RPMI7951 (cell line): Measurements from ENCODE around the gene TMPRSS13. TPM values are rescaled to one million over a fixed set of nuclear protein-coding genes. Genes with fewer than 3 reads are reported as not detected.
A peak's percentile ranks its signal among the peaks of the same experiment; 100 is the strongest.
"Not testable (repeated sequence)": the region's sequence is repeated elsewhere in the genome, so short reads cannot be mapped to it uniquely, and the experiment has no call there.

ENCODE experiments used
- DNase-seq: peaks from one replicate; pipeline ENCODE4 v3.0.0-alpha.2; 2012; ENCODE audit warnings: low read depth
- total RNA-seq: library from RNA; depleted of rRNA; stranded (reverse); fragments of >200 nt; shearing (Covaris generic); gene quantifications from 2 replicates; pipeline ENCODE4 v1.2.3, GENCODE V29; 2014

Gene TMPRSS13
- total RNA-seq, 1 experiment from 2014 or later: not detected

- DNase-seq: no peak
Measured at GRCh38 chr11:117950993-117951961, 22.1 kb upstream of the TMPRSS13 start.

GRCh38 chr11:117950301-117950700, 21.1 kb upstream of the TMPRSS13 start:
- no peak for DNase-seq

DNA sequence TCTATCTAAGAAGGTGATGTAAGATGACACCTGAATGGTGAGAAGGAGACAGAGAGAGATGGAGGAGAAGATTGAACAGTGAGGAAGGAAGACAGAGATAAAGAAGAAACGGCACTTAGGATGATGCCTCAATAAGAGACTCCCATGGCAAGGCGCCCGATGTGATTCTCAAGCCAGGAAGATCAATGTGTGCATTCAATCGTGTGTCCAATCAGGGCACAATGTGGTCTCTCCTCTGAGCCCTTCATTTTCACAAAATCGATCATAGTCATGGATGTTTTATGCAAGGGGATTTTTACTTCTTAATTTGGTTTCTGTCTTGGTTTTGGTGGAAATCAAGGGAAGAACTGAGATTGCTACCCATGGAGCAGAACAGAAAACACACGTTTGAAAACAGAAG, 19.9 kb upstream of the TMPRSS13 start:
- no peak for DNase-seq

DNA sequence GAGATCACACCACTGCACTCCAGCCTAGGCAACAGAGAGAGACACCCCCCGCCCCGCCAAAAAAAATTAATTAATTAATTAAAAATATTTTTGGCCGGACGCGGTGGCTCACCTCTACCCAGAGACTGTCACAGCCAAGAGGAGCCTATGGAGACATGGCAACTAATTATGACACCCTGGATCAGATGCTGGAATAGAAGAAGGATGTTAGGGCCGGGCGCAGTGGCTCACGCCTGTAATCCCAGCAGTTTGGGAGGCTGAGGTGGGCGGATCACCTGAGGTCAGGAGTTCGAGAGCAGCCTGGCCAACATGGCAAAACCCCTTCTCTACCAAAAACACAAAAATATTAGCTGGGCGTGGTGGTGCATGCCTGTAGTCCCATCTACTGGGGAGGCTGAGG, 19.3 kb upstream of the TMPRSS13 start:
- not testable (repeated sequence) for DNase-seq

GRCh38 chr11:117947751-117948150, 18.5 kb upstream of the TMPRSS13 start:
- not testable (repeated sequence) for DNase-seq

DNA sequence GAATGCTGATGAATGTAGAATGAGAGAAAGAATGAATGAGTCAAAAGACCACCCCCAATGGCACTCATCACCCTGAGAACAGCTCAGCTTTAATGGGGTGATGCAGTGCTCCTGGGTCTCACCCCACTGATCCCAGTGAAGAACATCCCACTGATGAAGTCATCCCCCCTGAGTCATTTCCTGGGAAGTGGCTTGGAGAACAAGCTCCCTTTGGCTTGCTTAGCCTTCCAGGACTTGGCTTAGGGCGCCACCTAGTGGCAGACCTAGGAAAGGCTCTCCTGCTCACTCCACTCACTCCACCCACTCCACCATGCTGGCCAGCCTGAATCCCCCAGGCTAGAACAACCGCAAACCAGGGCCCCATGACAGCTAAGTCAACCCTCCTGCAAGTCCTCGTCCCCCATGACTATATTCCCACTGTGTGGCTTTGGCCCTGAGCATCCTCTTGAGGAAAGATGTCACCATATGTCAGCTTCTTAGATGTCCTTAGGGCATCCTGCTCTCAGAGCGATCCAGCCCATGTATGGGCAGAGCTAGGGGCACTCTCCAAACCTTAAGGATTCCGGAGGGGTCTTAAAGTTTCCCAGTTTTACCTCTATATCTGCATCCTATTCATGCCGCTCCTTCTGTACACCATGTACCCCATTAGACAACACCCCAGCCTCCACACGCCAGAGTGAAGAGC, 17.8 kb upstream of the TMPRSS13 start:
- peak; percentile 86 for DNase-seq

DNA sequence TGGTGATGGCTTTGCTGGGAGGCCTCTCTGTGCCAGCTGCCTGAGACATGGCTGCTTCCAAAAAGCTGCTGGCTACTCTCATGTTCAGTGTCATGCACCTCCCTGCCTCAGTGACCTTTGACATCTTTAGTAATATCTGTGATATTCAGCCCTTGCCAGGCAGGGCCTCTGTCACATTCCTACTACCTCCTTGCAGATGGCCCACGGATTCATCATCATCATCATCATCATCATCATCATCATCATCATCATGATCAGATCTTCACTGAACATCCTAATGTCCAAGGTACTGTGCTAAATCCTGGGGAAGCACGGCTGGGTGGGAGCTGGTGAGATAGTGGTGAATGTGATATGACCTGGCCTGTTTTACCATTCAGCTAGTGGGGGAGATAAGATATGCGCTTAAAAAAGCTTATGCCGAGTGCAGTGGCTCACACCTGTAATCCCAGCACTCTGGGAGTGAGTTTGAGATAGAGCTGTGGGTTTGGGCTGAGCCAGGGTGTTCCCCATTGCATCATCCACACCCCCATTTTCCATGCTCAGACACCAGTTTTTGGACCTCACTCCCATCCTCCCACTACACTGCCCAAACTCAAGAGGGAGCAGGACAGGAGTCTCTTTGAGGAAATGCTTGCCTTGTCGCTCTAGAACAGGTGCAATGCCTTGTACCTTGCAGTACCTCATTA, 17.1 kb upstream of the TMPRSS13 start:
- DNase-seq: no peak

DNA sequence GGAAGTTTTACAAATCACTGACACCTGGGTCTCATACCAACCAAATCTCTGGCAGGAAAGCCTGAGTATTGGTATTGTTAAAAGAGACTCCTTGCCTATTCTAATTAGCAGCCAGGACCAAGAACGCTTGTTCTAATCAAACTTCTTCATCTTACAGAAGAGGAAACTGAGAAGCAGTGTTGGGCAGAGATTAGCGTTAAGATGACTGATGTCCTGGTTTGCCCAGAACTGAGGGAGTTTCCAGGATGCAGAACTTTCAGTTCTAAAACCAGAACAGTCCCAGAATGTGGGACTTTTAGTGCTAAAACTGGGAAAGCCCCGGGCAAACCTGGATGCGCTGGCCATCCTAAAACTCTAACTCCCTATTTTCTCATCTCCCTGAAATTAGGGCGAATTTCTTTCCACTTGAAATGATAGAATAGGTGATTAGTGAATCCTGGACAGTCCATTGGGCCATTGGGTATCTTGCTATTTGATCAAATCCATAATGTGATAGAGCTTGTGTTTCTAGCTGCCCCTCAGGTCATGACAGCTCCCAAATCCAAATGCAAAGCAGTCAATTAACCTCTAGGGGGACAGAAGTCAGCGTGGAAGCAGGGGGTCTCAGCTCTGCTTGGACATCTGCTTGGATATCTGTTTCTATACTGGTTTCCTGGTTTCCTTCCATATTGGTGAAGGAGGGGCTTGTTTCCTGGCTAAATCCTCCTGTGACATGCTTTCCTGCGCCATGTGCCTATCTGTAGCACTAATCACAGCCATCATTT, 16.0 kb upstream of the TMPRSS13 start:
- DNase-seq: no peak

GRCh38 chr11:117944554-117944953, 15.4 kb upstream of the TMPRSS13 start:
- DNase-seq: no peak

- DNase-seq: peak; percentile 47
Measured at GRCh38 chr11:117941976-117942654, 12.9 kb upstream of the TMPRSS13 start.

DNA sequence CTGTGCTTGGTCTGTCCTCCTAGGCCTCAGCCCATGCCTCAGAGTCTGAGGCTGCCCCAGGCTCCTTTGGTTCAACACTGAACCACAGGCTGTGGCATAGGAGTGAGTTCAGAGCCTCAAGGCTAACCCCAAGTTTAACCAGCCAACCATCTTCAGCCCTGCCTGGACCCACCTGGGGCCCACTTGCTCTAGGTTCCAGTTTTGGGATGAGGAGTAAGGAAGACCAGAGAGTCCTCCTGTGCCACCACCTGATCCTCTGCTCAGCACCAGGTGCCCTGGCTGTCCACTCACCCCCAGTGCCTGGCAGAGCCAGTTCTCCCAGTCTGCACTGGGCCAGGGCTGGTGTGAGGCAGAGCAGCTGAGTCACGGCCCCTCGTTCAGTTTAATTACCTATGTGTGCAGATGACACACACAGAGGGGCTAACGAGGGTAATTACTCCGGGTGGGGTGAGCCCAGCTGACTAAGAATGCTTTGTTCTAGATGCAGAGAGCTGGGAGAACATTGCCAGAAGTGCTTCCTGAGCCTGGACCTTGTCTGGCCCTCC, 12.0 kb upstream of the TMPRSS13 start:
- peak; percentile 34 for DNase-seq

- no peak for DNase-seq
Measured at GRCh38 chr11:117940736-117941135, 11.5 kb upstream of the TMPRSS13 start.

DNA sequence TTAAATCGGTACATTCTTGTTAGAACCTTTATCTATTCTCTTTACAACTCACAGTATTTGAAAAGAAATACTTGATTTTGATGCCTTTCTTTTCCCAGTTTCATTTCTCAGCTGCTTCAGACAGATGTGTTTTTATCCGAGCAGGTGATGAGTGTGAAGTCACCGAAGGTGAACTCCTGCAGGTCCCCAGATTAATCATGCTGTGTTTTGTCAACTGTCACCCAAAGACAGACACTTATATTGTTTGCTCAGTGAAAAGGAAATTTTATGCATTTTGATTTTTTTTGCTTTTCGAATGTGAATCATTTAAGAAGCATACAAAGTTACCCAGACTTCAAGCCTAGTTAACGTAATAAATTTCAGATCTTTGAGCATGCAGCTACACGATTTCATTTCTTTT, 7.8 kb upstream of the TMPRSS13 start:
- no peak for DNase-seq

- DNase-seq: no peak
Measured at GRCh38 chr11:117934526-117935307, 5.5 kb upstream of the TMPRSS13 start.

DNA sequence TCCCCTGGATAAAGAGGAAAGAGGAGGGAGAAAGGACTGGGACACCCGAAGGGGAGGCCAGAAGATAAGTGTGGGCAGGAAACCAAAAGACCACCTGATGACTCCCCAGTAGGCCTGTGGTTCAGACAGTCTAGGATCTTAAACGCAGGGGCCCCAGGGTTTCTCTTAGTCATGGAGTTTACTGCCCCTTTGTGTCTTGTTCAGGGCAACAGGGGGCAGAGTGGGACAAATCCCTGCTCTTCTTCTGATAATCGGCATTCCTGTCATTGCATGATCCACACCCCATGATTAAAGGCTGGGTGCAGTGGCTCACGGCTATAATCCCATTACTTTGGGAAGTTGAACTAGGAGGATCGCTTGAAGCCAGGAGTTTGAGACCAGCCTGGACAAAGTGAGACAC, 4.7 kb upstream of the TMPRSS13 start:
- no peak for DNase-seq

GRCh38 chr11:117933475-117933874, 4.3 kb upstream of the TMPRSS13 start:
- no peak for DNase-seq

GRCh38 chr11:117932947-117933346, 3.7 kb upstream of the TMPRSS13 start:
- DNase-seq: no peak

DNA sequence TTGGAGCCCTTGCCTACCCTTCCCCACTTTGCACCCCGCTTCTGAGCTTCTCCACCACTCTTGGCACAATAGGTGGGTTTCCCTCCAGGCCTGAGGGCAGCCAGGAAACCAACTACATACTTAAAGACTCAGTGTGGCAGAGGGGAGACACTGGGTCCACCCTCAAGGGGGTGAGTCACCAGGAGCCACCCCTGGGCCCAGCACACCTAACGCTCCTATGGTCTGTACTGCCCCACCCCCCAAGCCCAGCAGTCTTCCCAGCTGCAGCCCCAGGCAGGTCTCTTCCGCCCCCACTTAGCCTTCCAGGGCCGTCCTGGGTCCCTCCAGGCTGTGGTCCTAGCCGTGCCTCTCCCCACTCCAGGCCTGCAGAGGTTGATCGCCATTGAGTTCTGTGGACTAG, 3.2 kb upstream of the TMPRSS13 start:
- DNase-seq: no peak

GRCh38 chr11:117931971-117932370, 2.8 kb upstream of the TMPRSS13 start:
- no peak for DNase-seq
